IMR-90 (cell line): Measurements from ENCODE around the gene GRID1.

Source experiments
- BHLHE40 ChIP-seq: fragments of 150-350 bp; IDR thresholded peaks from 2 replicates; pipeline ENCODE4 v1.6.1; 2016; ENCODE audit warnings: mild to moderate bottlenecking, low read depth, low read length
- CEBPB ChIP-seq: IDR thresholded peaks from 2 replicates; pipeline ENCODE4 v1.6.1; 2012; ENCODE audit warnings: low read depth, low read length, improper control_type of control experiment
- CTCF ChIP-seq: conservative IDR thresholded peaks from 2 replicates; pipeline ENCODE4 v1.5.1; 2012; ENCODE audit warnings: mild to moderate bottlenecking, low read depth, low read length, improper control_type of control experiment
- MAFK ChIP-seq: IDR thresholded peaks from 2 replicates; pipeline ENCODE4 v1.6.1; 2012; ENCODE audit warnings: low read depth, low read length, improper control_type of control experiment
- MAZ ChIP-seq: IDR thresholded peaks from 2 replicates; pipeline ENCODE4 v1.6.1; 2012; ENCODE audit warnings: low read depth, mild to moderate bottlenecking, low read length, improper control_type of control experiment, moderate library complexity, borderline replicate concordance
- NFE2L2 ChIP-seq: fragments of 150-350 bp; IDR thresholded peaks from 2 replicates; pipeline ENCODE4 v1.6.1; 2016; ENCODE audit warnings: low read depth, mild to moderate bottlenecking, low read length
- POLR2A ChIP-seq: IDR thresholded peaks from 2 replicates; pipeline ENCODE4 v1.6.1; 2012; ENCODE audit warnings: mild to moderate bottlenecking, low read depth, low read length
- RCOR1 ChIP-seq: IDR thresholded peaks from 2 replicates; pipeline ENCODE4 v1.6.1; 2012; ENCODE audit warnings: mild to moderate bottlenecking, low read length, improper control_type of control experiment; ENCODE audit not compliant: insufficient replicate concordance
- USF2 ChIP-seq: fragments of 150-350 bp; IDR thresholded peaks from 2 replicates; pipeline ENCODE4 v1.6.1; 2017; ENCODE audit warnings: mild to moderate bottlenecking, antibody characterized with exemption, low read length, low read depth

DNA sequence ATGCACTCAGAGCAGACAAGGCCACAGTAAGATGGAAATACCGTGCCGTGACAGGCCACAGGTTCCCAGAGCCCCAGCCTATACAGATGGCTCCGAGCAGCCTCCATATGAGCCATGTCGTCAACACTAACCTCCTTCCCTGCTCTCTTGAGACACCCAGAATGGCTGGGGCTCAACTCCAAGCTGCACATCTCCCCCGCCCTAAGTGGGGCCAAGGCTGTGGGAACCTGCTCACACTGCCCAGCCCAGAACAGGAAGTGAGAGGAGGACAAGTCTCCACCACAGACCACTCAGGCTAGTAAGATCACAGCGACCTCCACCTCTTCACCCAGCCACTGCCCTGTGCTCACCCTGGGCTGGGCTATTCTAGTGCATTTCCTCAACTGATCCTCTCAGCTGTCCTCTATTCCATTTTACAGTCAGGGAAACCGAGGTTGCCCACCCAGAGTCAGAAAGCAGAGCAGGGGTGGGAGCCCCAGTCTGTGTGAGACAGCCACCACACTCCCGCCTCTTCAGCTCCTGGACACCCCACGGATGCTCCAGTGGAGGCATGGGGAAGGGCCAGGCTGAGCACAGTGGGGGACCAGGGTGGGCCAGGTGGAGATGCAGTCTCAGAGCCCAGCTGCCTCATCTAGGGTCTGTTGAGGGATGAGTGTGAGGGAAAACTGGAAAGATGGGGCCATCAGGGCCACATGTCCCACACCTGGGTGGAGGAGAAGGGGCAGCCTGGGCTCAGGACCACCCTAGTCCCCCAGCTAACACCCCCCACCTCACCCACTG lies 11.6 kb downstream of the GRID1 start:
- TF ChIP-seq CTCF (no peak), BHLHE40 (no peak), POLR2A (no peak), CEBPB (no peak), MAFK (no peak), MAZ (no peak), RCOR1 (no peak), NFE2L2 (no peak), USF2 (no peak)
